ENCODE measurements around the gene GNAI1. TPM values are rescaled to one million over a fixed set of nuclear protein-coding genes. Genes with fewer than 3 reads are reported as not detected.

GNAI1 gene
- total and polyA plus RNA-seq, 9 donors: 27.0 to 57.1 (median 37.2) TPM

DNA sequence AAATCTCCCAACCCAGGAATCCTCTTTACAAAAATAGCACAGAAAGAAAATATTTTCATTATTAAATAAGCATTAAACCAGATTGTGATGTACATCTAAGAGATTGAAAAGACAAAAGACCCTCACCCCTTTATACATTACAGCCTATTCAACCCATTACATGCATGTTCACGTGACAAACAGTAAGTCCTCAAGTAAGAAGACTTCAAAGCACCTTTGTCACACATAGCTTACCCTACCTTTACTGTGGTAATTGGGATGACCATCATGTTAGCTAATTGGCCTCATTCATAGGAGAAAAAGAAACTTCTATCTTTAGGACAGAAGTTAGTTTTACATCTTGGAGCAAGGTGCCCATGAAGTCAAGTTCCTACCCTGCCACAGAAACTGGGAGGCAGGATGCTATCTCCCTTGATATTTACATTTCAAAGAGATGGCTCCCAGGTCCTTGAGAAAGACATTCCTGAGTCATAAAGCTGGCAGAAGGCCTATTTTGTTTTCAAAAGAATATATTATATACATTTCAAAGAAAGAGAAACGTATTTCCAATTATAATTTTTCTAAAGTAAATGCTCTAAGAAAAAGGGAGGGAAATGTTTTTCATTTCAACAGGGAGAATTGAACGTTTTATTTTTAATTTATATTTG is 48.1 kb downstream of the GNAI1 start:
- no CpG with 5 or more reads among the region's 3 CpGs for WGBS (ENCODE audit: insufficient coverage)
- DNase-seq: no peak
- H3K9me3 ChIP-seq (replicated peaks; ENCODE audit: control insufficient read depth, low read depth, low read length): no peaks in the 10 kb centered on the region
- no peak overlapping the region for H3K4me3 ChIP-seq (ENCODE audit: low read length)
- peaks cover 4% of the 10 kb centered on the region for H3K4me1 ChIP-seq (ENCODE audit: control insufficient read depth, insufficient read depth, low read length)
- no peak overlapping the region for H3K27ac ChIP-seq (ENCODE audit: low read length)
- H3K27me3 ChIP-seq (ENCODE audit: control insufficient read depth, insufficient read depth, low read length): no peaks in the 10 kb centered on the region
- no peaks in the 10 kb centered on the region for H3K36me3 ChIP-seq (ENCODE audit: control insufficient read depth, insufficient read depth, low read length)

- peak; percentile 72 for DNase-seq
- no peaks in the 10 kb centered on the region for H3K27me3 ChIP-seq (ENCODE audit: control insufficient read depth, insufficient read depth, low read length)
Measured at GRCh38 chr7:80183351-80183750, 48.7 kb downstream of the GNAI1 start.

DNA sequence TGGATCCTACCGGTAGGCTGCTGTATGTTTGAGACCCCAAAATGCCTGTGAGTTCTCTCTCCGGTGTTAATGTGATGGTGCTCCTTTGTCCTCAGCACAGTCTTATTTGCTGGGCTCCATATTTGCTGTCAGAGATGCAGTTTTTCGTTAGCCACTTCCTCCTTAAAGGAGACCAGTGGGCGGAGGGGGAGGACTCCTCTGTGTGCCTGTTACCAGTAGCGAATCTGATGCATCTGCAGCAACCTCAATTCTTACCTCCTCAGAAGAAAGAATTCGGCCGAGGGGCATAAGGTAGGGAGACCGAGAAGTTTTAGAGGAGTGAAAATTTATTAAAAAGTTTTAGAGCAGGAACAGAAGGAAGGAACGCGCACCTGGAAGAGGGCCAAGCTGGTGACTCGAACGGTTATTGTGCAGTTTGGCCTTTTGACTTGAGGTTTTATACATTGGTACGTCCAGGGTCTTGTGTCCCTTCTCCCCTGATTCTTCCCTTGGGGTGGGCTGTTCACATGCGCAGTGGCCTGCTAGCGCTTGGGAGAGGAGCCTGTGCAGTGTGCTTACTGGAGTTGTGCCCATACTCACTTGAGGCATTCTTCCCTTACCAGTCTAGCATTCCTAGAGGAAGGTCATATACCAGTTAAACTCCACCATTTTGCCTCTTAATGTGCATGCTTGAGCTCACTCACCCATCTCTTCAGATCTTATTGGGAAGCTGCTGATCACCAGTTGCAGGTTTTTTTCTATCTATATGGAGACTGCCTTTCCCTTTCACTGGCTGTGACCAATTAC is 49.5 kb downstream of the GNAI1 start:
- no peaks in the 10 kb centered on the region for H3K27me3 ChIP-seq (ENCODE audit: control insufficient read depth, insufficient read depth, low read length)
- no peaks in the 10 kb centered on the region for H3K9me3 ChIP-seq (replicated peaks; ENCODE audit: control insufficient read depth, low read depth, low read length)
- 85% methylated on average over 8 of the region's 15 CpGs for WGBS (ENCODE audit: insufficient coverage)
- DNase-seq: no peak
- H3K4me1 ChIP-seq (ENCODE audit: control insufficient read depth, insufficient read depth, low read length): peaks cover 4% of the 10 kb centered on the region
- no peaks in the 10 kb centered on the region for H3K36me3 ChIP-seq (ENCODE audit: control insufficient read depth, insufficient read depth, low read length)
- no peak overlapping the region for H3K4me3 ChIP-seq (ENCODE audit: low read length)
- H3K27ac ChIP-seq (ENCODE audit: low read length): no peak overlapping the region

More at GRCh38 chr7:80183351-80183750, 48.7 kb downstream of the GNAI1 start:
- Histone ChIP-seq H3K9me3 (replicated peaks; ENCODE audit: control insufficient read depth, low read depth, low read length) (no peaks in the 10 kb centered on the region), H3K4me1 (ENCODE audit: control insufficient read depth, insufficient read depth, low read length) (peaks cover 4% of the 10 kb centered on the region), H3K27ac (ENCODE audit: low read length) (no peak overlapping the region), H3K36me3 (ENCODE audit: control insufficient read depth, insufficient read depth, low read length) (no peaks in the 10 kb centered on the region), H3K4me3 (ENCODE audit: low read length) (no peak overlapping the region)

- H3K27ac ChIP-seq (ENCODE audit: low read length): no peak overlapping the region
- no peak for DNase-seq
- 100% methylated on average over 1 of the region's 4 CpGs for WGBS (ENCODE audit: insufficient coverage)
Measured at GRCh38 chr7:80184693-80185092, 50.1 kb downstream of the GNAI1 start.

DNA sequence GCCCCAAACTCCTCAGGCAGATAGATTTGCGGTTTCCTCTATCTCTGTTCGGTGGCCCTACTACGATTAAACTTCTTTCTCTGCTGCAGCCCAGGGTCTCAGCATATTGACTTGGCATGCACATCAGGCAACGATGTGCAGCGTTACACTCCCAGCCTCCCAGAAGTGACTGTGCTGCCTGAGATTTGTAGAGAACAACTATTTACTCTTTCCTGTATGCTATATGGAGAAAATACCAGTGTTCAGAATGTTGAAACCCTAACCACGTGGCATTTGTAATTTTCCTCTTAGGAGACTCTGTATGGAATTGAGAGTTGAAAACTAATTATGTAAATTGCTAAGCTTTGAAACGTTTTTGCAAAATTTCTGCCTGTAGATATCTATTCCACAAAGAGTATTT is 50.9 kb downstream of the GNAI1 start:
- DNase-seq: peak; percentile 50

More at GRCh38 chr7:80184693-80185092, 50.1 kb downstream of the GNAI1 start:
- Histone ChIP-seq H3K36me3 (ENCODE audit: control insufficient read depth, insufficient read depth, low read length) (peaks cover 1% of the 10 kb centered on the region), H3K4me1 (ENCODE audit: control insufficient read depth, insufficient read depth, low read length) (peaks cover 4% of the 10 kb centered on the region), H3K4me3 (ENCODE audit: low read length) (no peak overlapping the region), H3K9me3 (replicated peaks; ENCODE audit: control insufficient read depth, low read depth, low read length) (no peaks in the 10 kb centered on the region), H3K27me3 (ENCODE audit: control insufficient read depth, insufficient read depth, low read length) (no peaks in the 10 kb centered on the region)

DNA sequence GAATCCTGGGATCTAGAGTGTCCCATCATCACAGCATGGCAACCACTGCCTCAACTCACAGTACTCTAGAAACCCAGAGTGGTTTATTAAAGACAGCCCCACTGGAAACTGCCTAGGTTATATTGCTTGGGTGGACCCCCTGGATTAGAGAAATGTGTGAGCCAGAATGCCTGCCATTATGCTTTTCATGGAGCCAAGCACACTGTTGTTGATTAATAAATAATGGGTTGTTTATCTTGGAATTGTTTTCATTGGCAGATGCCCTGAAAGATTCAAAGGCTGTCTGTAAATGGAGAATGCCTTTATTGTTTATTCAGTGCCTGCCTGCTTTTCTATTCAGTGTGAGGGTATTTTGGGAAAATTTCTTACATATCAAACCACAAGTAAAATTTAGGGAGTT is 52.1 kb downstream of the GNAI1 start:
- Histone ChIP-seq H3K27ac (ENCODE audit: low read length) (no peak overlapping the region), H3K9me3 (replicated peaks; ENCODE audit: control insufficient read depth, low read depth, low read length) (no peaks in the 10 kb centered on the region), H3K4me3 (ENCODE audit: low read length) (no peak overlapping the region), H3K4me1 (ENCODE audit: control insufficient read depth, insufficient read depth, low read length) (peaks cover 4% of the 10 kb centered on the region), H3K27me3 (ENCODE audit: control insufficient read depth, insufficient read depth, low read length) (no peaks in the 10 kb centered on the region), H3K36me3 (ENCODE audit: control insufficient read depth, insufficient read depth, low read length) (peaks cover 2% of the 10 kb centered on the region)
- no peak for DNase-seq

More for the DNA sequence above, 50.9 kb downstream of the GNAI1 start:
- Histone ChIP-seq H3K4me3 (ENCODE audit: low read length) (no peak overlapping the region), H3K4me1 (ENCODE audit: control insufficient read depth, insufficient read depth, low read length) (peaks cover 4% of the 10 kb centered on the region), H3K27ac (ENCODE audit: low read length) (peak overlapping the region; percentile 10), H3K36me3 (ENCODE audit: control insufficient read depth, insufficient read depth, low read length) (peaks cover 2% of the 10 kb centered on the region), H3K27me3 (ENCODE audit: control insufficient read depth, insufficient read depth, low read length) (no peaks in the 10 kb centered on the region), H3K9me3 (replicated peaks; ENCODE audit: control insufficient read depth, low read depth, low read length) (no peaks in the 10 kb centered on the region)
- 42% methylated on average over 3 of the region's 7 CpGs for WGBS (ENCODE audit: insufficient coverage)

GRCh38 chr7:80187279-80187678 is 52.6 kb downstream of the GNAI1 start:
- whole genome bisulfite sequencing (ENCODE audit: insufficient coverage): 73% methylated on average over 1 of the region's 1 CpG
- Histone ChIP-seq H3K4me1 (ENCODE audit: control insufficient read depth, insufficient read depth, low read length) (peaks cover 4% of the 10 kb centered on the region), H3K27me3 (ENCODE audit: control insufficient read depth, insufficient read depth, low read length) (no peaks in the 10 kb centered on the region), H3K36me3 (ENCODE audit: control insufficient read depth, insufficient read depth, low read length) (peaks cover 2% of the 10 kb centered on the region), H3K27ac (ENCODE audit: low read length) (no peak overlapping the region), H3K4me3 (ENCODE audit: low read length) (no peak overlapping the region), H3K9me3 (replicated peaks; ENCODE audit: control insufficient read depth, low read depth, low read length) (no peaks in the 10 kb centered on the region)
- no peak for DNase-seq

- DNase-seq: no peak
- H3K27ac ChIP-seq (ENCODE audit: low read length): no peak overlapping the region
- no peaks in the 10 kb centered on the region for H3K9me3 ChIP-seq (replicated peaks; ENCODE audit: control insufficient read depth, low read depth, low read length)
- no peak overlapping the region for H3K4me3 ChIP-seq (ENCODE audit: low read length)
- H3K27me3 ChIP-seq (ENCODE audit: control insufficient read depth, insufficient read depth, low read length): no peaks in the 10 kb centered on the region
- H3K36me3 ChIP-seq (ENCODE audit: control insufficient read depth, insufficient read depth, low read length): peaks cover 2% of the 10 kb centered on the region
- H3K4me1 ChIP-seq (ENCODE audit: control insufficient read depth, insufficient read depth, low read length): peaks cover 4% of the 10 kb centered on the region
Measured at GRCh38 chr7:80187727-80188126, 53.1 kb downstream of the GNAI1 start.

DNA sequence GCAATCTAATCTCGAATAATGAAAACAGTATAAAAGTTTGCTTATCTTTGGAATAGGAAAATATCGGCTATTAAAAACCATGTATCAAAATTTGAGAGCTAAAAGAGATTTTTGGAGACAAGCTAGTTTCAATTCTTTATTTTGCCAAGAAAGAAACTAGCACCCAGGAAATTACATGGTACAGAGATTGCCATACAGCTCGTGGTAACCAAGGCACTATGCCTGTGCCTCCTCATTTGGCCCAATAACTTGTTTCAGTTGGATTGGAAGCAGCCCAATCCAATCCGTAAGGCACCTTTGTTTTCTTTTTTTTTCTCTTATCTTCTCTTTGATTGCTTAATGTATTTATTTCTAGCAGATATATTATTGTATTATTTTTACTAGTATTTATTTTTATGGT is 55.0 kb downstream of the GNAI1 start:
- Histone ChIP-seq H3K27me3 (ENCODE audit: control insufficient read depth, insufficient read depth, low read length) (no peaks in the 10 kb centered on the region), H3K36me3 (ENCODE audit: control insufficient read depth, insufficient read depth, low read length) (peaks cover 3% of the 10 kb centered on the region), H3K27ac (ENCODE audit: low read length) (no peak overlapping the region), H3K4me1 (ENCODE audit: control insufficient read depth, insufficient read depth, low read length) (peaks cover 4% of the 10 kb centered on the region), H3K4me3 (ENCODE audit: low read length) (no peak overlapping the region), H3K9me3 (replicated peaks; ENCODE audit: control insufficient read depth, low read depth, low read length) (no peaks in the 10 kb centered on the region)
- DNase-seq: no peak
- WGBS (ENCODE audit: insufficient coverage): 72% methylated on average over 2 of the region's 4 CpGs

GRCh38 chr7:80197627-80198026 is 63.0 kb downstream of the GNAI1 start:
- Histone ChIP-seq H3K9me3 (replicated peaks; ENCODE audit: control insufficient read depth, low read depth, low read length) (no peaks in the 10 kb centered on the region), H3K27me3 (ENCODE audit: control insufficient read depth, insufficient read depth, low read length) (no peaks in the 10 kb centered on the region), H3K4me1 (ENCODE audit: control insufficient read depth, insufficient read depth, low read length) (no peaks in the 10 kb centered on the region), H3K36me3 (ENCODE audit: control insufficient read depth, insufficient read depth, low read length) (peaks cover 9% of the 10 kb centered on the region), H3K4me3 (ENCODE audit: low read length) (no peak overlapping the region), H3K27ac (ENCODE audit: low read length) (no peak overlapping the region)
- DNase-seq: peak; percentile 74
- no CpG with 5 or more reads among the region's 2 CpGs for WGBS (ENCODE audit: insufficient coverage)

All from muscle of leg (tissue), 11 donors.